ENCODE measurements around the gene HNRNPM.

- no peak for TF ChIP-seq CTCF (IDR thresholded peaks at IDR 0.05; ENCODE audit: borderline replicate concordance, extremely low read depth, low read length, poor library complexity, severe bottlenecking)
- TF ChIP-seq EZH2 (IDR thresholded peaks at IDR 0.05; ENCODE audit: borderline replicate concordance, low read depth, low read length, severe bottlenecking) = no peak
Observed at GRCh38 chr19:8486661-8487136, 41.9 kb downstream of the HNRNPM start.
